Measurements from ENCODE around the gene DHRS13. TPM values are rescaled to one million over a fixed set of nuclear protein-coding genes. Genes with fewer than 3 reads are reported as not detected.
"Not testable (repeated sequence)": the region's sequence is repeated elsewhere in the genome, so short reads cannot be mapped to it uniquely, and the experiment has no call there.

Gene DHRS13
- total RNA-seq, 2 donors from 2014 or later: 6.3 to 7.5 TPM

DNA sequence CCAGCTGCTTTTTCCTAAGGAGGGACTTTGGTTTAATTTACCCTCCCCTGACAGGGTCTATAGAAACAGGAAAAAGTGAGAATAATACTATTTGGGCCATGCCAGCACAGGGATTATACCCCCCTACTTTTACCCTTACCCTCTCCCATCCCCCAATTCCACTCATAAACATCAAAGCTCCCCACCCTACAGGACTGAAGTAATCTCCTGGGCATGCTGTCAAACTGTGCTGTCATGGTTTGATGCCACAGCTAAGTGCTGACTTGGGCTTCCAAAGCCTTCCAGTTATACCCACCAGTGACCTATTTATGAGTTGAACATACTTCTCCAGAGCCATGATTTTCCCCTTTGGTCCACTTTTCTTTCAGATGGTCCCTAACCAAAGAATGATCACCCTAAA lies 35.7 kb upstream of the DHRS13 start:
- no peak for DNase-seq
- no peak for ATAC-seq
- intact Hi-C loops (cut with DNase I, micrococcal nuclease): no loop called here

GRCh38 chr17:28937044-28937729 lies 34.3 kb upstream of the DHRS13 start:
- intact Hi-C loops (cut with DNase I, micrococcal nuclease): no loop called here
- ATAC-seq: peak; percentile 57
- DNase-seq: no peak

GRCh38 chr17:28935744-28936460 lies 33.0 kb upstream of the DHRS13 start:
- ATAC-seq: no peak
- intact Hi-C loops (cut with DNase I, micrococcal nuclease): no loop called here
- no peak for DNase-seq

DNA sequence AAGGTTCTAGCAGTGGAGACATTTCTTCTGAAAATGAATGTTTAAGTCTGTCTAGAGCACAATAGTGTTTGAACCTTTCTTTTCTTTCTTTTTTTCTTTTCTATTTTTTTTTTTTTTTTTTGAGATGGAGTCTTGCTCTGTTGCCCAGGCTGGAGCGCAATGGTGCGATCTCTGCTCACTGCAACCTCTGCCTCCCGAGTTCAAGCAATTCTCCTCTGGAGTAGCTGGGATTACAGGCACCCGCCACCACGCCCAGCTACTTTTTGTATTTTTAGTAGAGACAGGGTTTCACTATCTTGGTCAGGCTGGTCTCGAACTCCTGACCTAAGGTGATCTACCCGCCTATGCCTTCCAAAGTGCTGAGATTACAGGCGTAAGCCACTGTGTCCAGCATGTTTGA lies 31.6 kb upstream of the DHRS13 start:
- ATAC-seq; DNase-seq; intact Hi-C loops (cut with DNase I, micrococcal nuclease): not testable (repeated sequence)

- ATAC-seq (no peak), DNase-seq (no peak)
- intact Hi-C loops (cut with DNase I, micrococcal nuclease): loop anchor here in 1 of 2 donors (10.0 kb wide), 1 partner anchor 165 kb away; no protein-coding TSS in a partner anchor
Measured at GRCh38 chr17:28929787-28930186, 26.9 kb upstream of the DHRS13 start.

- no peak for DNase-seq
- intact Hi-C loops (cut with DNase I, micrococcal nuclease): loop anchor here in 1 of 2 donors (10.0 kb wide), 1 partner anchor 163 kb away; no protein-coding TSS in a partner anchor
- no peak for ATAC-seq
Measured at GRCh38 chr17:28928061-28928460, 25.2 kb upstream of the DHRS13 start.

- intact Hi-C loops (cut with DNase I, micrococcal nuclease): loop anchor here in 1 of 2 donors (10.0 kb wide), 1 partner anchor 162 kb away; no protein-coding TSS in a partner anchor
- no peak for ATAC-seq
- DNase-seq: no peak
Measured at GRCh38 chr17:28926786-28927185, 23.9 kb upstream of the DHRS13 start.

GRCh38 chr17:28926366-28926765 lies 23.5 kb upstream of the DHRS13 start:
- DNase-seq (no peak), ATAC-seq (no peak)

DNA sequence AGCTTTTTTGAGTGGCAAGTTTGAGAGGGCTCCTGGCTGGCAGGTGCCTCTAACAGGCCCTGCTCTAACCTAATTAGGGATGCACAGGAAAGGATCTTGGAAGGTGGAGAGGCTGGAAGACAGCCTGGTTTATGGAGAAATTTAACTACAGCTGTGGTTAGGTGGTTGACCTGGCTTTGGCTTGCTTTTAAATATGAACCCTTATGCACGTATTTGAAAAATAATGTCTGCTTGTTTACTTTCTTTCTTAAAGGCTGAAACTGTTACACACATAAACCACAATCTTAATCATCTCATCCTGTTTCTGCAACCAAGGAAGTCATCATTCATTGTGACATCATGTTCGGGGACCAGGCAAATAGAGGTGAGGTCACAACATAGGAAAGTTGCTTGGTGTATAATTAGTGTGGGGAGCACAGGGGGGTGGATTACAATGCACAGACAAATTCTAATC lies 23.1 kb upstream of the DHRS13 start:
- ATAC-seq (peak; percentile 17), DNase-seq (no peak)
- intact Hi-C loops (cut with DNase I, micrococcal nuclease): loop anchor here in 1 of 2 donors (10.0 kb wide), 1 partner anchor 161 kb away; no protein-coding TSS in a partner anchor

More at GRCh38 chr17:28926366-28926765, 23.5 kb upstream of the DHRS13 start:
- intact Hi-C loops (cut with DNase I, micrococcal nuclease): loop anchor here in 1 of 2 donors (10.0 kb wide), 1 partner anchor 162 kb away; no protein-coding TSS in a partner anchor

DNA sequence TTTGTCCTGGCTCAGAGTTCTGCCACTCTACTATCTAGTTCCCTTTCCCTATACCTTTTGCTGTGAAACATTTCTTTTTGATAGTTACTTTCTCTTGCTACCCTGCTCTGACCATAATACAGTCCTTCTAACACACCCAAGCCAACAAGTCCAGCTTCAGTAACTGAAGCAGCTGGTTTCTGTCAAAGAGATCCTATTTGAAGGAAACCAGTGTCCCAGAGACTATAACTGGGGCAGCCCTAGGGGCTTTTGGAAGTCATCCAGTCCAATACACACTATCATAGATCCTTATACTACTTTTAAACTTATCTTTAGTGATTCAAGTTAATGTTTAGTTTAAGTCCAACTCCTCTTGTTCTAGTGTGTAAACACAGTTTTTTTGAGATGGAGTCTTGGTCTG lies 17.3 kb upstream of the DHRS13 start:
- intact Hi-C loops (cut with DNase I, micrococcal nuclease): loop anchor here in 1 of 2 donors (10.0 kb wide), 1 partner anchor 155 kb away; no protein-coding TSS in a partner anchor
- ATAC-seq (no peak), DNase-seq (no peak)

DNA sequence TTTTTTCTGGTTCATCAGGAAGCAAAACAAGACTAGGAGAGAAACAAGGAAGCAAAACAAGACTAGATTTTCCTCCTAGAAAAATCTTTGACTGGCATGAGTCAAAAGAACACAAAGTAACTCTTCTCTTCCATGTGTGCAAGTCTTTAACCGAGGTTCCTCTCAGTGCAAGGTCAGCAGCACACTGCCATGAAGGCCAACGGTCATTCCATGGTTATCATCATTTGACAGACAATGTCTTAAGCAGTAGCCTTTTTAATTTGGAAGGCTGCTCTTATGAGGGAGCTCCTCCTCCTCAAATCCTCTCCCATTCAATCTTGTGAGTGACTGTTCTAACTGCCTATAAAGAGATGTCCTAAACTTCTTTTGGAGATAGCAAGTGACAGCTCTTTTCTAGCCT lies 15.4 kb upstream of the DHRS13 start:
- ATAC-seq (no peak), DNase-seq (no peak)
- intact Hi-C loops (cut with DNase I, micrococcal nuclease): loop anchor here in 1 of 2 donors (10.0 kb wide), 1 partner anchor 163 kb away; no protein-coding TSS in a partner anchor

DNA sequence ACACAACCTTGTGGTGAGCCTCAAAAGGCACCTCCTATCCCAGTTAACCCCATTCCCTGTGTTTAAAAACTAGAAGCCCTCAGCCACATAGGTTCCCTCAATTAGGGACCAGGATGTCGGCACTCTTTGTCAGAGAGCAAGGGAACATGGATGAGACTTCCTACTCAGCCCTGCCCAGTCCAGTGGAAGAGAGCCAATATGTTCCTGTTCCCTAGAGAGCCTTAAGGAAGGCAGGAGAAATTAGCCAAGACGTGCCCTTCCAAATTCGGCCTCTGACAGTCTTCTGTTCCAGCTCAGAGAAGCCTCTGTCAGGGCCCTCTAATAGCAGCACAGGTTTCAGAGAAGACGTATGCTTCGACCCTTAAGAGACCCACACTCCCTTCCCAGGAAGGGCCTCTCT lies 14.6 kb upstream of the DHRS13 start:
- no peak for DNase-seq
- intact Hi-C loops (cut with DNase I, micrococcal nuclease): loop anchor here in 1 of 2 donors (10.0 kb wide), 1 partner anchor 163 kb away; no protein-coding TSS in a partner anchor
- ATAC-seq: no peak

GRCh38 chr17:28917029-28917428 lies 14.2 kb upstream of the DHRS13 start:
- DNase-seq (no peak), ATAC-seq (no peak)
- intact Hi-C loops (cut with DNase I, micrococcal nuclease): loop anchor here in 1 of 2 donors (10.0 kb wide), 1 partner anchor 162 kb away; no protein-coding TSS in a partner anchor

- intact Hi-C loops (cut with DNase I, micrococcal nuclease): loop anchor here in 1 of 2 donors (10.0 kb wide), 1 partner anchor 162 kb away; no protein-coding TSS in a partner anchor
- DNase-seq (peak in 1 of 2 donors; percentile 56), ATAC-seq (peak; percentile 63)
Measured at GRCh38 chr17:28916302-28916934, 13.5 kb upstream of the DHRS13 start.

GRCh38 chr17:28912938-28913333 lies 10.1 kb upstream of the DHRS13 start:
- intact Hi-C loops (cut with DNase I, micrococcal nuclease): loop anchor here in 1 of 2 donors (10.0 kb wide), 1 partner anchor 158 kb away; no protein-coding TSS in a partner anchor
- DNase-seq (no peak), ATAC-seq (no peak)

- DNase-seq (peak; percentile 44 to 75), ATAC-seq (peak; percentile 77)
- intact Hi-C loops (cut with DNase I, micrococcal nuclease): loop anchor here in 1 of 2 donors (10.0 kb wide), 1 partner anchor 158 kb away; no protein-coding TSS in a partner anchor
Measured at GRCh38 chr17:28912281-28912937, 9.5 kb upstream of the DHRS13 start.

- no peak for DNase-seq
- intact Hi-C loops (cut with DNase I, micrococcal nuclease): loop anchor here in 1 of 2 donors (10.0 kb wide), 1 partner anchor 157 kb away; no protein-coding TSS in a partner anchor
- no peak for ATAC-seq
Measured at GRCh38 chr17:28911411-28912045, 8.6 kb upstream of the DHRS13 start.

DNA sequence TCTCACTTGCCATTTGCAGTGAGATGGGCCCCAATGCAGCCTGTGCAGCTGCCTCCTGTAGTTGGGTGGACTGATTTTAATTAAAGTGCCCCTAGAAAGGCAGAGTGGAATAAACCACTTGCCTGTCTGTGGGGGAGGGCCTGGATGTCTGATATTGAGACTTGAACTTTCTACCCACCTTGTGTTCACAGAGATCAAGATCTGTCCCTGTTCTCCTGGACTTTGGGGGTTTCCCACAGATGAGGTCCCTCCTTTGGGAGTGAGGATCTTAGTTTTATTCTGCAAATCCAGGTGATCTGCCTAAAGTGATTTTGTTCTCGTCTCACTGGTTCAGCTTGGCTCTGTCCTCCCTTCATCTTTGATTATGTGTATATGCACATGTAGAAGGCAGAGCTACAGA lies 7.7 kb upstream of the DHRS13 start:
- no peak for DNase-seq
- ATAC-seq: no peak
- intact Hi-C loops (cut with DNase I, micrococcal nuclease): loop anchor here in 1 of 2 donors (10.0 kb wide), 1 partner anchor 156 kb away; no protein-coding TSS in a partner anchor
